Measurements from ENCODE around the gene NFE2L2.

The NFE2L2 gene

GRCh38 chr2:177257471-177257870 lies 7.1 kb downstream of the NFE2L2 start:
- no peak overlapping the region for H3K27ac ChIP-seq (ENCODE audit: low read depth, low read length)
- no peaks in the 10 kb centered on the region for H3K27me3 ChIP-seq (ENCODE audit: control insufficient read depth in 1 of 2, insufficient read depth in 2 of 2, low read length in 2 of 2)
- H3K4me3 ChIP-seq (ENCODE audit: low read depth in 1 of 2, low read length in 2 of 2), result peak overlapping the region in 1 of 2 donors; percentile 36
- H3K9ac ChIP-seq (ENCODE audit: low read depth in 1 of 2, low read length in 2 of 2), result peak overlapping the region in 1 of 2 donors; percentile 34
- H3K9me3 ChIP-seq (ENCODE audit: control insufficient read depth in 1 of 2, low read length in 2 of 2), result peaks cover 0 to 5% of the 10 kb centered on the region in 2 donors
- H3K4me1 ChIP-seq (ENCODE audit: control insufficient read depth in 1 of 2, insufficient read depth in 2 of 2, low read length in 2 of 2), result peaks cover 70 to 76% of the 10 kb centered on the region in 2 donors
- peaks cover 0 to 12% of the 10 kb centered on the region in 2 donors for H3K36me3 ChIP-seq (ENCODE audit: control insufficient read depth in 1 of 2, insufficient read depth in 2 of 2, low read length in 2 of 2)

GRCh38 chr2:177256695-177257094 lies 7.8 kb downstream of the NFE2L2 start:
- Histone ChIP-seq H3K27ac (ENCODE audit: low read depth, low read length) (no peak overlapping the region), H3K4me1 (ENCODE audit: control insufficient read depth in 1 of 2, insufficient read depth in 2 of 2, low read length in 2 of 2) (peaks cover 77 to 78% of the 10 kb centered on the region in 2 donors), H3K27me3 (ENCODE audit: control insufficient read depth in 1 of 2, insufficient read depth in 2 of 2, low read length in 2 of 2) (no peaks in the 10 kb centered on the region), H3K9me3 (ENCODE audit: control insufficient read depth in 1 of 2, low read length in 2 of 2) (peaks cover 0 to 5% of the 10 kb centered on the region in 2 donors), H3K9ac (ENCODE audit: low read depth in 1 of 2, low read length in 2 of 2) (peak overlapping the region in 1 of 2 donors; percentile 34), H3K36me3 (ENCODE audit: control insufficient read depth in 1 of 2, insufficient read depth in 2 of 2, low read length in 2 of 2) (peaks cover 0 to 12% of the 10 kb centered on the region in 2 donors), H3K4me3 (ENCODE audit: low read depth in 1 of 2, low read length in 2 of 2) (peak overlapping the region; percentile 17 to 36)

- peak overlapping the region in 1 of 2 donors; percentile 51 for H3K9ac ChIP-seq (ENCODE audit: low read depth in 1 of 2, low read length in 2 of 2)
- no peak overlapping the region for H3K4me3 ChIP-seq (ENCODE audit: low read depth in 1 of 2, low read length in 2 of 2)
- H3K27ac ChIP-seq (ENCODE audit: low read depth, low read length), result no peak overlapping the region
- H3K27me3 ChIP-seq (ENCODE audit: control insufficient read depth in 1 of 2, insufficient read depth in 2 of 2, low read length in 2 of 2), result no peaks in the 10 kb centered on the region
- H3K9me3 ChIP-seq (ENCODE audit: control insufficient read depth in 1 of 2, low read length in 2 of 2), result peaks cover 0 to 5% of the 10 kb centered on the region in 2 donors
- peaks cover 0 to 13% of the 10 kb centered on the region in 2 donors for H3K36me3 ChIP-seq (ENCODE audit: control insufficient read depth in 1 of 2, insufficient read depth in 2 of 2, low read length in 2 of 2)
- H3K4me1 ChIP-seq (ENCODE audit: control insufficient read depth in 1 of 2, insufficient read depth in 2 of 2, low read length in 2 of 2), result peaks cover 78 to 83% of the 10 kb centered on the region in 2 donors
These were observed 8.5 kb downstream of the NFE2L2 start for GRCh38 chr2:177256026-177256425.

- Histone ChIP-seq H3K9ac (ENCODE audit: low read depth in 1 of 2, low read length in 2 of 2) (peak overlapping the region; percentile 26 to 51), H3K4me1 (ENCODE audit: control insufficient read depth in 1 of 2, insufficient read depth in 2 of 2, low read length in 2 of 2) (peaks cover 79 to 85% of the 10 kb centered on the region in 2 donors), H3K9me3 (ENCODE audit: control insufficient read depth in 1 of 2, low read length in 2 of 2) (peaks cover 0 to 5% of the 10 kb centered on the region in 2 donors), H3K4me3 (ENCODE audit: low read depth in 1 of 2, low read length in 2 of 2) (peak overlapping the region; percentile 9 to 41), H3K27me3 (ENCODE audit: control insufficient read depth in 1 of 2, insufficient read depth in 2 of 2, low read length in 2 of 2) (no peaks in the 10 kb centered on the region), H3K27ac (ENCODE audit: low read depth, low read length) (peak overlapping the region; percentile 57), H3K36me3 (ENCODE audit: control insufficient read depth in 1 of 2, insufficient read depth in 2 of 2, low read length in 2 of 2) (peaks cover 0 to 15% of the 10 kb centered on the region in 2 donors)
These were observed 9.3 kb downstream of the NFE2L2 start for GRCh38 chr2:177255227-177255601.

- peak overlapping the region; percentile 62 for H3K27ac ChIP-seq (ENCODE audit: low read depth, low read length)
- peaks cover 75 to 85% of the 10 kb centered on the region in 2 donors for H3K4me1 ChIP-seq (ENCODE audit: control insufficient read depth in 1 of 2, insufficient read depth in 2 of 2, low read length in 2 of 2)
- H3K4me3 ChIP-seq (ENCODE audit: low read depth in 1 of 2, low read length in 2 of 2), result peak overlapping the region; percentile 41 to 44
- H3K36me3 ChIP-seq (ENCODE audit: control insufficient read depth in 1 of 2, insufficient read depth in 2 of 2, low read length in 2 of 2), result peaks cover 0 to 15% of the 10 kb centered on the region in 2 donors
- no peaks in the 10 kb centered on the region for H3K27me3 ChIP-seq (ENCODE audit: control insufficient read depth in 1 of 2, insufficient read depth in 2 of 2, low read length in 2 of 2)
- peak overlapping the region; percentile 26 to 51 for H3K9ac ChIP-seq (ENCODE audit: low read depth in 1 of 2, low read length in 2 of 2)
- H3K9me3 ChIP-seq (ENCODE audit: control insufficient read depth in 1 of 2, low read length in 2 of 2), result peaks cover 0 to 5% of the 10 kb centered on the region in 2 donors
These were observed 9.9 kb downstream of the NFE2L2 start for GRCh38 chr2:177254433-177255226.

- Histone ChIP-seq H3K4me1 (ENCODE audit: control insufficient read depth in 1 of 2, insufficient read depth in 2 of 2, low read length in 2 of 2) (peaks cover 75 to 78% of the 10 kb centered on the region in 2 donors), H3K36me3 (ENCODE audit: control insufficient read depth in 1 of 2, insufficient read depth in 2 of 2, low read length in 2 of 2) (peaks cover 0 to 10% of the 10 kb centered on the region in 2 donors), H3K9me3 (ENCODE audit: control insufficient read depth in 1 of 2, low read length in 2 of 2) (peaks cover 0 to 5% of the 10 kb centered on the region in 2 donors), H3K4me3 (ENCODE audit: low read depth in 1 of 2, low read length in 2 of 2) (peak overlapping the region in 1 of 2 donors; percentile 31), H3K27ac (ENCODE audit: low read depth, low read length) (peak overlapping the region; percentile 62), H3K9ac (ENCODE audit: low read depth in 1 of 2, low read length in 2 of 2) (peak overlapping the region in 1 of 2 donors; percentile 37), H3K27me3 (ENCODE audit: control insufficient read depth in 1 of 2, insufficient read depth in 2 of 2, low read length in 2 of 2) (no peaks in the 10 kb centered on the region)
These were observed 10.8 kb downstream of the NFE2L2 start for GRCh38 chr2:177253704-177254103.

- Histone ChIP-seq H3K9ac (ENCODE audit: low read depth in 1 of 2, low read length in 2 of 2) (peak overlapping the region in 1 of 2 donors; percentile 22), H3K4me1 (ENCODE audit: control insufficient read depth in 1 of 2, insufficient read depth in 2 of 2, low read length in 2 of 2) (peaks cover 76 to 79% of the 10 kb centered on the region in 2 donors), H3K36me3 (ENCODE audit: control insufficient read depth in 1 of 2, insufficient read depth in 2 of 2, low read length in 2 of 2) (peaks cover 0 to 6% of the 10 kb centered on the region in 2 donors), H3K27me3 (ENCODE audit: control insufficient read depth in 1 of 2, insufficient read depth in 2 of 2, low read length in 2 of 2) (no peaks in the 10 kb centered on the region), H3K27ac (ENCODE audit: low read depth, low read length) (peak overlapping the region; percentile 6), H3K4me3 (ENCODE audit: low read depth in 1 of 2, low read length in 2 of 2) (peak overlapping the region; percentile 8 to 23), H3K9me3 (ENCODE audit: control insufficient read depth in 1 of 2, low read length in 2 of 2) (peaks cover 0 to 3% of the 10 kb centered on the region in 2 donors)
These were observed 11.6 kb downstream of the NFE2L2 start for GRCh38 chr2:177252808-177253531.

- peak overlapping the region; percentile 30 for H3K27ac ChIP-seq (ENCODE audit: low read depth, low read length)
- H3K36me3 ChIP-seq (ENCODE audit: control insufficient read depth in 1 of 2, insufficient read depth in 2 of 2, low read length in 2 of 2), result peaks cover 0 to 3% of the 10 kb centered on the region in 2 donors
- no peak overlapping the region for H3K4me3 ChIP-seq (ENCODE audit: low read depth in 1 of 2, low read length in 2 of 2)
- H3K9ac ChIP-seq (ENCODE audit: low read depth in 1 of 2, low read length in 2 of 2), result peak overlapping the region in 1 of 2 donors; percentile 20
- H3K4me1 ChIP-seq (ENCODE audit: control insufficient read depth in 1 of 2, insufficient read depth in 2 of 2, low read length in 2 of 2), result peaks cover 67 to 78% of the 10 kb centered on the region in 2 donors
- no peaks in the 10 kb centered on the region for H3K9me3 ChIP-seq (ENCODE audit: control insufficient read depth in 1 of 2, low read length in 2 of 2)
- H3K27me3 ChIP-seq (ENCODE audit: control insufficient read depth in 1 of 2, insufficient read depth in 2 of 2, low read length in 2 of 2), result no peaks in the 10 kb centered on the region
These were observed 13.4 kb downstream of the NFE2L2 start for GRCh38 chr2:177251165-177251542.

- Histone ChIP-seq H3K4me3 (ENCODE audit: low read depth in 1 of 2, low read length in 2 of 2) (no peak overlapping the region), H3K27me3 (ENCODE audit: control insufficient read depth in 1 of 2, insufficient read depth in 2 of 2, low read length in 2 of 2) (no peaks in the 10 kb centered on the region), H3K9ac (ENCODE audit: low read depth in 1 of 2, low read length in 2 of 2) (no peak overlapping the region), H3K27ac (ENCODE audit: low read depth, low read length) (no peak overlapping the region), H3K36me3 (ENCODE audit: control insufficient read depth in 1 of 2, insufficient read depth in 2 of 2, low read length in 2 of 2) (peaks cover 0 to 3% of the 10 kb centered on the region in 2 donors), H3K9me3 (ENCODE audit: control insufficient read depth in 1 of 2, low read length in 2 of 2) (no peaks in the 10 kb centered on the region), H3K4me1 (ENCODE audit: control insufficient read depth in 1 of 2, insufficient read depth in 2 of 2, low read length in 2 of 2) (peaks cover 66 to 76% of the 10 kb centered on the region in 2 donors)
These were observed 14.1 kb downstream of the NFE2L2 start for GRCh38 chr2:177250461-177250860.

- Histone ChIP-seq H3K36me3 (ENCODE audit: control insufficient read depth in 1 of 2, insufficient read depth in 2 of 2, low read length in 2 of 2) (peaks cover 0 to 3% of the 10 kb centered on the region in 2 donors), H3K27me3 (ENCODE audit: control insufficient read depth in 1 of 2, insufficient read depth in 2 of 2, low read length in 2 of 2) (no peaks in the 10 kb centered on the region), H3K4me3 (ENCODE audit: low read depth in 1 of 2, low read length in 2 of 2) (no peak overlapping the region), H3K9me3 (ENCODE audit: control insufficient read depth in 1 of 2, low read length in 2 of 2) (no peaks in the 10 kb centered on the region), H3K9ac (ENCODE audit: low read depth in 1 of 2, low read length in 2 of 2) (no peak overlapping the region), H3K27ac (ENCODE audit: low read depth, low read length) (no peak overlapping the region), H3K4me1 (ENCODE audit: control insufficient read depth in 1 of 2, insufficient read depth in 2 of 2, low read length in 2 of 2) (peaks cover 61 to 72% of the 10 kb centered on the region in 2 donors)
These were observed 15.5 kb downstream of the NFE2L2 start for GRCh38 chr2:177249038-177249437.

Measured in duodenal mucosa (tissue), 2 donors.